NCI-H2107 treated with DMSO at 0.1 percent for 48 hours (cell line): ENCODE data around the gene BCKDHB.
"Not testable (repeated sequence)": the region's sequence is repeated elsewhere in the genome, so short reads cannot be mapped to it uniquely, and the experiment has no call there.

Experiments
- DNase-seq: peaks from one replicate; lab custom pipeline; 2025; ENCODE audit not compliant: unreplicated experiment; lab: John Stamatoyannopoulos, UW

The BCKDHB gene

GRCh38 chr6:80254716-80255115, 148.2 kb downstream of the BCKDHB start:
- DNase-seq = no peak

- DNase-seq = no peak
These were observed 150.2 kb downstream of the BCKDHB start for GRCh38 chr6:80256691-80257090.

GRCh38 chr6:80259118-80259517, 152.6 kb downstream of the BCKDHB start:
- DNase-seq = no peak

GRCh38 chr6:80263585-80263984, 157.1 kb downstream of the BCKDHB start:
- DNase-seq = no peak

- no peak for DNase-seq
These were observed 162.6 kb downstream of the BCKDHB start for GRCh38 chr6:80268865-80269730.

GRCh38 chr6:80271074-80271473, 164.6 kb downstream of the BCKDHB start:
- no peak for DNase-seq

- no peak for DNase-seq
These were observed 166.5 kb downstream of the BCKDHB start for GRCh38 chr6:80272988-80273387.

GRCh38 chr6:80276861-80277260, 170.4 kb downstream of the BCKDHB start:
- no peak for DNase-seq

GRCh38 chr6:80277501-80277900, 171.0 kb downstream of the BCKDHB start:
- no peak for DNase-seq

- DNase-seq = no peak
These were observed 174.0 kb downstream of the BCKDHB start for GRCh38 chr6:80280262-80281010.

- DNase-seq = no peak
These were observed 176.6 kb downstream of the BCKDHB start for GRCh38 chr6:80282913-80283554.

- no peak for DNase-seq
These were observed 180.6 kb downstream of the BCKDHB start for GRCh38 chr6:80287112-80287511.

GRCh38 chr6:80287607-80288006, 181.1 kb downstream of the BCKDHB start:
- DNase-seq = no peak

- DNase-seq = no peak
These were observed 183.3 kb downstream of the BCKDHB start for GRCh38 chr6:80289727-80290126.

- DNase-seq = not testable (repeated sequence)
These were observed 188.1 kb downstream of the BCKDHB start for GRCh38 chr6:80294531-80294930.

- DNase-seq = no peak
These were observed 196.2 kb downstream of the BCKDHB start for GRCh38 chr6:80302716-80303115.

- DNase-seq = no peak
These were observed 197.5 kb downstream of the BCKDHB start for GRCh38 chr6:80304014-80304413.

- no peak for DNase-seq
These were observed 208.1 kb downstream of the BCKDHB start for GRCh38 chr6:80314531-80314930.

- no peak for DNase-seq
These were observed 210.3 kb downstream of the BCKDHB start for GRCh38 chr6:80316686-80317231.

GRCh38 chr6:80319196-80319595, 212.7 kb downstream of the BCKDHB start:
- no peak for DNase-seq

- no peak for DNase-seq
These were observed 214.5 kb downstream of the BCKDHB start for GRCh38 chr6:80321011-80321410.
